ENCODE data around the gene HCRT.
A peak's percentile ranks its signal among the peaks of the same experiment; 100 is the strongest.
"Not testable (repeated sequence)": the region's sequence is repeated elsewhere in the genome, so short reads cannot be mapped to it uniquely, and the experiment has no call there.

Gene HCRT

GRCh38 chr17:42141382-42141781 lies 43.9 kb downstream of the HCRT start:
- Histone ChIP-seq H3K27ac (ENCODE audit: extremely low read depth, low read depth, low read length) (0 out of 2 replicates have a peak overlapping the region, but pooled peaks have one; percentile 24), H3K4me1 (ENCODE audit: control insufficient read depth, insufficient read depth, low read length) (peaks cover 12% of the 10 kb centered on the region), H3K36me3 (ENCODE audit: control insufficient read depth in 2 of 2, insufficient read depth in 1 of 2, low read length in 2 of 2) (peaks cover 17 to 47% of the 10 kb centered on the region in 2 experiments), H3K9me3 (ENCODE audit: control insufficient read depth, insufficient read depth, low read depth, low read length) (no peaks in the 10 kb centered on the region), H3K4me3 (ENCODE audit: low read depth, low read length) (no peak overlapping the region)
- CTCF ChIA-PET, result no interaction called here
- POLR2A ChIA-PET, result no interaction called here
- TF ChIP-seq ZNF514 (tag by site-specific recombination; IDR thresholded peaks at IDR 0.05) (no peak), ZNF777 (tag by site-specific recombination; IDR thresholded peaks at IDR 0.05; ENCODE audit: borderline replicate concordance) (no peak), ZNF48 (tag by site-specific recombination; IDR thresholded peaks at IDR 0.05) (no peak), KLF9 (tag by site-specific recombination; IDR thresholded peaks at IDR 0.05; ENCODE audit: low read depth) (no peak)

- POLR2A ChIA-PET; H3K9me3 ChIP-seq (ENCODE audit: control insufficient read depth, insufficient read depth, low read depth, low read length); H3K27ac ChIP-seq (ENCODE audit: extremely low read depth, low read depth, low read length); H3K4me3 ChIP-seq (ENCODE audit: low read depth, low read length): not testable (repeated sequence)
- CTCF ChIA-PET, result interaction anchor here (0.9 kb wide), 1 partner anchor 55 kb away, joined by 4 read pairs; no protein-coding TSS in a partner anchor
- Histone ChIP-seq H3K4me1 (ENCODE audit: control insufficient read depth, insufficient read depth, low read length) (peaks cover 17% of the 10 kb centered on the region), H3K36me3 (ENCODE audit: control insufficient read depth in 2 of 2, insufficient read depth in 1 of 2, low read length in 2 of 2) (peaks cover 14 to 45% of the 10 kb centered on the region in 2 experiments)
Measured at GRCh38 chr17:42140690-42141089, 44.6 kb downstream of the HCRT start.

GRCh38 chr17:42138749-42139492 lies 46.3 kb downstream of the HCRT start:
- ChIA-PET POLR2A (interaction anchor here (0.6 to 0.9 kb wide), 2 partner anchors 16 to 17 kb away, joined by 4 read pairs; partner anchors contain the start of gene KAT2A), CTCF (interaction anchor here (0.6 to 1.4 kb wide), 4 partner anchors 15 to 83 kb away, joined by 3 to 4 read pairs (median 4); no protein-coding TSS in a partner anchor)
- H3K4me1 ChIP-seq (ENCODE audit: control insufficient read depth, insufficient read depth, low read length), result peaks cover 24% of the 10 kb centered on the region
- no peak overlapping the region for H3K4me3 ChIP-seq (ENCODE audit: low read depth, low read length)
- H3K36me3 ChIP-seq (ENCODE audit: control insufficient read depth in 2 of 2, insufficient read depth in 1 of 2, low read length in 2 of 2), result peaks cover 14 to 50% of the 10 kb centered on the region in 2 experiments
- H3K27ac ChIP-seq (ENCODE audit: extremely low read depth, low read depth, low read length), result no peak overlapping the region
- no peak for TF ChIP-seq ZNF670 (tag by site-specific recombination; IDR thresholded peaks at IDR 0.05; ENCODE audit: low read depth)
- TF ChIP-seq PRDM4 (tag by site-specific recombination; IDR thresholded peaks at IDR 0.05), result no peak
- TF ChIP-seq FEZF1 (tag by site-specific recombination; IDR thresholded peaks at IDR 0.05), result no peak
- TF ChIP-seq ZNF580 (tag by site-specific recombination; IDR thresholded peaks at IDR 0.05), result no peak
- TF ChIP-seq ZNF174 (tag by site-specific recombination; IDR thresholded peaks at IDR 0.05), result no peak
- TF ChIP-seq ZNF548 (tag by site-specific recombination; IDR thresholded peaks at IDR 0.05), result no peak
- no peak for TF ChIP-seq GLI2 (tag by site-specific recombination; IDR thresholded peaks at IDR 0.05; ENCODE audit: borderline replicate concordance, low read depth)
- no peak for TF ChIP-seq ZNF571 (tag by site-specific recombination; IDR thresholded peaks at IDR 0.05)
- TF ChIP-seq IKZF3 (tag by site-specific recombination; IDR thresholded peaks at IDR 0.05), result no peak
- no peak for TF ChIP-seq GLIS1 (tag by site-specific recombination; IDR thresholded peaks at IDR 0.05)
- no peak for TF ChIP-seq OVOL3 (tag by site-specific recombination; IDR thresholded peaks at IDR 0.05)
- TF ChIP-seq ZNF658 (tag by site-specific recombination; IDR thresholded peaks at IDR 0.05), result no peak
- TF ChIP-seq KLF1 (tag by site-specific recombination; IDR thresholded peaks at IDR 0.05), result no peak
- TF ChIP-seq ZBTB7A (tag by site-specific recombination; IDR thresholded peaks at IDR 0.05; ENCODE audit: low read depth), result no peak
- no peak for TF ChIP-seq ZNF112 (tag by site-specific recombination; IDR thresholded peaks at IDR 0.05)
- TF ChIP-seq ZNF114 (tag by site-specific recombination; IDR thresholded peaks at IDR 0.05), result no peak
- TF ChIP-seq ZNF785 (tag by site-specific recombination; IDR thresholded peaks at IDR 0.05), result no peak
- TF ChIP-seq ZNF600 (tag by site-specific recombination; IDR thresholded peaks at IDR 0.05), result no peak
- no peak for TF ChIP-seq ZBTB44 (tag by site-specific recombination; IDR thresholded peaks at IDR 0.05)
- TF ChIP-seq ZNF529 (tag by site-specific recombination; IDR thresholded peaks at IDR 0.05; ENCODE audit: insufficient replicate concordance), result no peak
- H3K9me3 ChIP-seq (ENCODE audit: control insufficient read depth, insufficient read depth, low read depth, low read length), result no peaks in the 10 kb centered on the region

Data from HEK293 (cell line).